Measurements from ENCODE around the gene KCNC4.
A peak's percentile ranks its signal among the peaks of the same experiment; 100 is the strongest.

Gene KCNC4

GRCh38 chr1:110209715-110210603, at the start of gene KCNC4:
Gene KCNC4, plus strand, starts transcription at chr1:110210314. Its CDS starts 1,186 bp downstream, at chr1:110211500.
- Mint-ChIP-seq H3K4me1 (peaks cover 40% of the 10 kb centered on the region), H3K36me3 (ENCODE audit: low read depth) (no peaks in the 10 kb centered on the region), H3K27me3 (ENCODE audit: low read depth, poor library complexity) (peaks cover 76% of the 10 kb centered on the region), H3K27ac (peak within 1 kb of the TSS; percentile 88), H3K4me3 (peak within 1 kb of the TSS; percentile 84), H3K9me3 (no peaks in the 10 kb centered on the region)
- TF ChIP-seq, protein P1, sequence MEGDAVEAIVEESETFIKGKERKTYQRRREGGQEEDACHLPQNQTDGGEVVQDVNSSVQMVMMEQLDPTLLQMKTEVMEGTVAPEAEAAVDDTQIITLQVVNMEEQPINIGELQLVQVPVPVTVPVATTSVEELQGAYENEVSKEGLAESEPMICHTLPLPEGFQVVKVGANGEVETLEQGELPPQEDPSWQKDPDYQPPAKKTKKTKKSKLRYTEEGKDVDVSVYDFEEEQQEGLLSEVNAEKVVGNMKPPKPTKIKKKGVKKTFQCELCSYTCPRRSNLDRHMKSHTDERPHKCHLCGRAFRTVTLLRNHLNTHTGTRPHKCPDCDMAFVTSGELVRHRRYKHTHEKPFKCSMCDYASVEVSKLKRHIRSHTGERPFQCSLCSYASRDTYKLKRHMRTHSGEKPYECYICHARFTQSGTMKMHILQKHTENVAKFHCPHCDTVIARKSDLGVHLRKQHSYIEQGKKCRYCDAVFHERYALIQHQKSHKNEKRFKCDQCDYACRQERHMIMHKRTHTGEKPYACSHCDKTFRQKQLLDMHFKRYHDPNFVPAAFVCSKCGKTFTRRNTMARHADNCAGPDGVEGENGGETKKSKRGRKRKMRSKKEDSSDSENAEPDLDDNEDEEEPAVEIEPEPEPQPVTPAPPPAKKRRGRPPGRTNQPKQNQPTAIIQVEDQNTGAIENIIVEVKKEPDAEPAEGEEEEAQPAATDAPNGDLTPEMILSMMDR (IDR thresholded peaks at IDR 0.05) = no peak
- DNase-seq = peak; percentile 91

GRCh38 chr1:110160538-110161100, 49.5 kb upstream of the KCNC4 start:
- Mint-ChIP-seq H3K4me1 (no peaks in the 10 kb centered on the region), H3K27me3 (ENCODE audit: low read depth, poor library complexity) (peaks cover 78% of the 10 kb centered on the region), H3K27ac (no peak overlapping the region)

DNA sequence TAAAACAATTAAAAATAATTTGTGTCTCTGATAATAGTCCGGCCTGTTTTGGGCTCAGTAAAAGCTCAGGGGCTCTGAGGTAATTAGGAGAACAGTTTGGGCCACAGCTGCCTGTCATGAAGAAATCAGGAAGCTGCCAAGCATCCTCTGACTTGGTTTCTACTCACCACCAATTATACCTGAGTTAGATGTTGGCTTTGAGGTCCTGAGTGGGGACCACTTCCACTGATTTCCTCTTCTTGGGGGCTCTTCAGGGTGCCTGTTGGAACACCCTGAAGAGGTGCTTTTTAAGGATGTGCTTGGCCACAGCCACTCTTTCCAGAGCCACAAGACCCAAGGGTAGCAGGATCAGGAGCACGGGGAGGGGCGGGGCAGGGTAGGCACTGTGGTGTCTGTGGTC, 48.9 kb upstream of the KCNC4 start:
- H3K9me3 Mint-ChIP-seq = peaks cover 9% of the 10 kb centered on the region
- H3K36me3 Mint-ChIP-seq (ENCODE audit: low read depth) = no peaks in the 10 kb centered on the region
- no peaks in the 10 kb centered on the region for H3K4me1 Mint-ChIP-seq
- H3K27ac Mint-ChIP-seq = no peak overlapping the region
- TF ChIP-seq, protein P1 (IDR thresholded peaks at IDR 0.05) = no peak
- DNase-seq = no peak
- peaks cover 72% of the 10 kb centered on the region for H3K27me3 Mint-ChIP-seq (ENCODE audit: low read depth, poor library complexity)
- H3K4me3 Mint-ChIP-seq = no peak overlapping the region

More at GRCh38 chr1:110160538-110161100, 49.5 kb upstream of the KCNC4 start:
- Mint-ChIP-seq H3K4me3 (no peak overlapping the region), H3K9me3 (peaks cover 9% of the 10 kb centered on the region), H3K36me3 (ENCODE audit: low read depth) (no peaks in the 10 kb centered on the region)
- no peak for DNase-seq
- TF ChIP-seq, protein P1 (IDR thresholded peaks at IDR 0.05) = no peak

DNA sequence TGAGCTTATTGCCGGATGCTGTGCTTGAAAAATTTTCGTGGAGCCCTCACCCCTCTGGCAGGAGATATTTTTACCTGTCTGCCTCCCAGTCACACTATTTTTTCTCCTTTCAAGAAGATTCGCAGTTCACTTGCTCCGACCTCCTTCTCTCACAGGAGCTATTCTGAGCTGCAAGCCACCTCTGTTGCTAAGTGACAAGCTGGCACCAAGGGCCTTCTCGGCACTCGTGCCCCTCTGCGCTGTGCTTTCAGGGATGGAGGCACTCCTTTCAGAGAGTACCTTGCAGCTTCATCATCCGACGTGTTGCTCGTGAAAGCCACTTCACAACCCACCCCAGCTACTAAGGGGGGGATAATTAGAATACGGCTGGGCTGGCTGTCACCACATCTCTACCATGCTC, 48.3 kb upstream of the KCNC4 start:
- Mint-ChIP-seq H3K27me3 (ENCODE audit: low read depth, poor library complexity) (peaks cover 72% of the 10 kb centered on the region), H3K9me3 (peaks cover 9% of the 10 kb centered on the region), H3K4me3 (no peak overlapping the region), H3K4me1 (no peaks in the 10 kb centered on the region), H3K27ac (no peak overlapping the region), H3K36me3 (ENCODE audit: low read depth) (no peaks in the 10 kb centered on the region)
- TF ChIP-seq, protein P1 (IDR thresholded peaks at IDR 0.05) = no peak
- no peak for DNase-seq

GRCh38 chr1:110163591-110163990, 46.5 kb upstream of the KCNC4 start:
- Mint-ChIP-seq H3K4me1 (no peaks in the 10 kb centered on the region), H3K27ac (no peak overlapping the region), H3K27me3 (ENCODE audit: low read depth, poor library complexity) (peaks cover 77% of the 10 kb centered on the region), H3K4me3 (no peak overlapping the region), H3K36me3 (ENCODE audit: low read depth) (no peaks in the 10 kb centered on the region), H3K9me3 (peaks cover 9% of the 10 kb centered on the region)
- TF ChIP-seq, protein P1 (IDR thresholded peaks at IDR 0.05) = no peak
- no peak for DNase-seq
